ENCODE measurements around the gene GAL.

The GAL gene

GRCh38 chr11:68686486-68686885, 2.1 kb downstream of the GAL start:
- Histone ChIP-seq H3K4me3 (ENCODE audit: low read length) (no peak overlapping the region), H3K27me3 (ENCODE audit: insufficient read depth, low read length) (peaks cover 47% of the 10 kb centered on the region)

GRCh38 chr11:68687311-68687710, 3.0 kb downstream of the GAL start:
- Histone ChIP-seq H3K4me1 (ENCODE audit: insufficient read depth, low read length) (peaks cover 13% of the 10 kb centered on the region; the same call in 1 of the 2 replicates), H3K36me3 (ENCODE audit: insufficient read depth, low read depth, low read length) (peaks cover 38% of the 10 kb centered on the region), H3K9ac (ENCODE audit: low read depth, low read length) (no peak overlapping the region)

More at GRCh38 chr11:68686486-68686885, 2.1 kb downstream of the GAL start:
- peaks cover 38% of the 10 kb centered on the region for H3K36me3 ChIP-seq (ENCODE audit: insufficient read depth, low read depth, low read length)
- peaks cover 13% of the 10 kb centered on the region; the same call in 1 of the 2 replicates for H3K4me1 ChIP-seq (ENCODE audit: insufficient read depth, low read length)
- H3K9ac ChIP-seq (ENCODE audit: low read depth, low read length) = no peak overlapping the region
- H3K27ac ChIP-seq (ENCODE audit: low read length) = no peak overlapping the region
- H3K9me3 ChIP-seq (ENCODE audit: insufficient read depth, low read depth, low read length) = no peaks in the 10 kb centered on the region

GRCh38 chr11:68687986-68688385, 3.6 kb downstream of the GAL start:
- peaks cover 38% of the 10 kb centered on the region for H3K36me3 ChIP-seq (ENCODE audit: insufficient read depth, low read depth, low read length)
- H3K4me1 ChIP-seq (ENCODE audit: insufficient read depth, low read length) = peaks cover 13% of the 10 kb centered on the region; the same call in 1 of the 2 replicates
- no peak overlapping the region for H3K4me3 ChIP-seq (ENCODE audit: low read length)
- peaks cover 36% of the 10 kb centered on the region for H3K27me3 ChIP-seq (ENCODE audit: insufficient read depth, low read length)
- no peaks in the 10 kb centered on the region for H3K9me3 ChIP-seq (ENCODE audit: insufficient read depth, low read depth, low read length)
- no peak overlapping the region for H3K9ac ChIP-seq (ENCODE audit: low read depth, low read length)
- no peak overlapping the region for H3K27ac ChIP-seq (ENCODE audit: low read length)

More at GRCh38 chr11:68687311-68687710, 3.0 kb downstream of the GAL start:
- Histone ChIP-seq H3K27me3 (ENCODE audit: insufficient read depth, low read length) (peaks cover 43% of the 10 kb centered on the region), H3K4me3 (ENCODE audit: low read length) (no peak overlapping the region), H3K27ac (ENCODE audit: low read length) (no peak overlapping the region), H3K9me3 (ENCODE audit: insufficient read depth, low read depth, low read length) (no peaks in the 10 kb centered on the region)

GRCh38 chr11:68688881-68689280, 4.5 kb downstream of the GAL start:
- H3K27me3 ChIP-seq (ENCODE audit: insufficient read depth, low read length) = peaks cover 27% of the 10 kb centered on the region
- H3K27ac ChIP-seq (ENCODE audit: low read length) = no peak overlapping the region
- peaks cover 38% of the 10 kb centered on the region for H3K36me3 ChIP-seq (ENCODE audit: insufficient read depth, low read depth, low read length)
- no peak overlapping the region for H3K9ac ChIP-seq (ENCODE audit: low read depth, low read length)
- H3K9me3 ChIP-seq (ENCODE audit: insufficient read depth, low read depth, low read length) = no peaks in the 10 kb centered on the region
- H3K4me3 ChIP-seq (ENCODE audit: low read length) = no peak overlapping the region
- H3K4me1 ChIP-seq (ENCODE audit: insufficient read depth, low read length) = peaks cover 17% of the 10 kb centered on the region

GRCh38 chr11:68689737-68690625, 5.6 kb downstream of the GAL start:
- peaks cover 16% of the 10 kb centered on the region for H3K27me3 ChIP-seq (ENCODE audit: insufficient read depth, low read length)
- H3K9me3 ChIP-seq (ENCODE audit: insufficient read depth, low read depth, low read length) = no peaks in the 10 kb centered on the region
- peak overlapping the region; percentile 10; the same call in 1 of the 2 replicates for H3K4me3 ChIP-seq (ENCODE audit: low read length)
- peaks cover 24% of the 10 kb centered on the region for H3K4me1 ChIP-seq (ENCODE audit: insufficient read depth, low read length)
- no peak overlapping the region for H3K9ac ChIP-seq (ENCODE audit: low read depth, low read length)
- H3K36me3 ChIP-seq (ENCODE audit: insufficient read depth, low read depth, low read length) = peaks cover 38% of the 10 kb centered on the region
- no peak overlapping the region for H3K27ac ChIP-seq (ENCODE audit: low read length)

GRCh38 chr11:68690671-68691401, 6.5 kb downstream of the GAL start:
- H3K27me3 ChIP-seq (ENCODE audit: insufficient read depth, low read length) = peaks cover 8% of the 10 kb centered on the region
- H3K36me3 ChIP-seq (ENCODE audit: insufficient read depth, low read depth, low read length) = peaks cover 38% of the 10 kb centered on the region
- no peak overlapping the region for H3K9ac ChIP-seq (ENCODE audit: low read depth, low read length)
- no peak overlapping the region for H3K27ac ChIP-seq (ENCODE audit: low read length)
- no peaks in the 10 kb centered on the region; the same call in none of the 2 replicates for H3K9me3 ChIP-seq (ENCODE audit: insufficient read depth, low read depth, low read length)
- H3K4me1 ChIP-seq (ENCODE audit: insufficient read depth, low read length) = peaks cover 32% of the 10 kb centered on the region
- H3K4me3 ChIP-seq (ENCODE audit: low read length) = peak overlapping the region; percentile 10; the same call in 1 of the 2 replicates

- Histone ChIP-seq H3K4me3 (ENCODE audit: low read length) (no peak overlapping the region), H3K36me3 (ENCODE audit: insufficient read depth, low read depth, low read length) (peaks cover 33% of the 10 kb centered on the region), H3K4me1 (ENCODE audit: insufficient read depth, low read length) (peaks cover 34% of the 10 kb centered on the region), H3K9ac (ENCODE audit: low read depth, low read length) (no peak overlapping the region), H3K9me3 (ENCODE audit: insufficient read depth, low read depth, low read length) (no peaks in the 10 kb centered on the region; the same call in none of the 2 replicates), H3K27ac (ENCODE audit: low read length) (no peak overlapping the region), H3K27me3 (ENCODE audit: insufficient read depth, low read length) (peaks cover 2% of the 10 kb centered on the region)
Observed at GRCh38 chr11:68691402-68691784, 7.0 kb downstream of the GAL start.

- H3K9ac ChIP-seq (ENCODE audit: low read depth, low read length) = no peak overlapping the region
- H3K9me3 ChIP-seq (ENCODE audit: insufficient read depth, low read depth, low read length) = no peaks in the 10 kb centered on the region; the same call in none of the 2 replicates
- H3K4me3 ChIP-seq (ENCODE audit: low read length) = no peak overlapping the region
- peaks cover 34% of the 10 kb centered on the region for H3K4me1 ChIP-seq (ENCODE audit: insufficient read depth, low read length)
- H3K27me3 ChIP-seq (ENCODE audit: insufficient read depth, low read length) = no peaks in the 10 kb centered on the region
- peaks cover 28% of the 10 kb centered on the region for H3K36me3 ChIP-seq (ENCODE audit: insufficient read depth, low read depth, low read length)
- no peak overlapping the region for H3K27ac ChIP-seq (ENCODE audit: low read length)
Observed at GRCh38 chr11:68692115-68692514, 7.8 kb downstream of the GAL start.

- H3K9me3 ChIP-seq (ENCODE audit: insufficient read depth, low read depth, low read length) = no peaks in the 10 kb centered on the region; the same call in none of the 2 replicates
- H3K27me3 ChIP-seq (ENCODE audit: insufficient read depth, low read length) = no peaks in the 10 kb centered on the region
- H3K4me3 ChIP-seq (ENCODE audit: low read length) = no peak overlapping the region
- peaks cover 34% of the 10 kb centered on the region for H3K4me1 ChIP-seq (ENCODE audit: insufficient read depth, low read length)
- H3K36me3 ChIP-seq (ENCODE audit: insufficient read depth, low read depth, low read length) = peaks cover 20% of the 10 kb centered on the region
- H3K27ac ChIP-seq (ENCODE audit: low read length) = no peak overlapping the region
- no peak overlapping the region for H3K9ac ChIP-seq (ENCODE audit: low read depth, low read length)
Observed at GRCh38 chr11:68692871-68693483, 8.6 kb downstream of the GAL start.

- Histone ChIP-seq H3K4me1 (ENCODE audit: insufficient read depth, low read length) (peaks cover 34% of the 10 kb centered on the region), H3K27ac (ENCODE audit: low read length) (no peak overlapping the region), H3K9ac (ENCODE audit: low read depth, low read length) (peak overlapping the region; percentile 56; the same call in 1 of the 2 replicates), H3K36me3 (ENCODE audit: insufficient read depth, low read depth, low read length) (peaks cover 15% of the 10 kb centered on the region), H3K27me3 (ENCODE audit: insufficient read depth, low read length) (no peaks in the 10 kb centered on the region), H3K9me3 (ENCODE audit: insufficient read depth, low read depth, low read length) (no peaks in the 10 kb centered on the region; the same call in none of the 2 replicates), H3K4me3 (ENCODE audit: low read length) (no peak overlapping the region; the same call in 1 of the 2 replicates)
Observed at GRCh38 chr11:68693484-68693882, 9.1 kb downstream of the GAL start.
